ENCODE data around the gene CENPM.

The CENPM gene

DNA sequence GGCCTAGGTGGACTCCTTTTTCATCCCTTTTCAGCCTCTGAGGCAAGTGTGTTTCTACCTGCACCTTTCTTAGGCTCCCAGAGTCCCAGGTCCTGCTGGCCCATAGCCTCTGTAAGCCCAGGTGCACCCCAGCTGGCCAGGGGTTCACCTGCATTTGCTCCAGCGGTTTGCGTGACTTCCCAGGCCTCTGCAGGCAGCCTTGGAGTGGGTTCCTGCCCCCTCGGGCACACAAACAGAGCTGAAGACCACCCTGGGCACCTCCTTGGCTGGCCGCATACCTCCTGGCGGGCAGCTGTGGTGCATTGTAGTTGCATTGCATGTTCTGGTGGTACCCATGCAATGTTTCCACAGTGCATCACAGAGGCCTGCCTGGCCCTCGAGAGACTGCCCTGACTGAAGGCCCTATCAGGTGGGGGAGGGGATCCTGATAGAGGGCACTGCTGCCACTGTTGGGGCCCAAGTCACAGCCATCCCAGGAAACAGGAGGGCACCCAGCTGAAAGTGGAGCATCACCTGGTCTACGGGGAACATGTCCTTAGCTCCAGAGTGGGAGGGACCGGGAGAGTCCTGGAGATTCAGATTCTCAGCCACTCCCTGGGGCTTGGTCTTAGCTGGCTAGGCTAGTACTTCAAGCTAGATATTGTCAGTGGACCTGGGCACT lies 46.2 kb downstream of the CENPM start:
- H3K4me3 ChIP-seq (ENCODE audit: low read depth in 1 of 2, low read length in 2 of 2), result no peak overlapping the region
- no peaks in the 10 kb centered on the region for H3K9me3 ChIP-seq (ENCODE audit: low read length)
- no peaks in the 10 kb centered on the region for H3K4me1 ChIP-seq (ENCODE audit: insufficient read depth, low read length)
- H3K27ac ChIP-seq (ENCODE audit: low read depth, low read length), result no peak overlapping the region
- peaks cover 43% of the 10 kb centered on the region for H3K36me3 ChIP-seq (ENCODE audit: insufficient read depth, low read length)
- H3K9ac ChIP-seq (ENCODE audit: low read length), result no peak overlapping the region
- no peaks in the 10 kb centered on the region for H3K27me3 ChIP-seq (ENCODE audit: control insufficient read depth in 1 of 2, insufficient read depth in 2 of 2, low read length in 2 of 2)

DNA sequence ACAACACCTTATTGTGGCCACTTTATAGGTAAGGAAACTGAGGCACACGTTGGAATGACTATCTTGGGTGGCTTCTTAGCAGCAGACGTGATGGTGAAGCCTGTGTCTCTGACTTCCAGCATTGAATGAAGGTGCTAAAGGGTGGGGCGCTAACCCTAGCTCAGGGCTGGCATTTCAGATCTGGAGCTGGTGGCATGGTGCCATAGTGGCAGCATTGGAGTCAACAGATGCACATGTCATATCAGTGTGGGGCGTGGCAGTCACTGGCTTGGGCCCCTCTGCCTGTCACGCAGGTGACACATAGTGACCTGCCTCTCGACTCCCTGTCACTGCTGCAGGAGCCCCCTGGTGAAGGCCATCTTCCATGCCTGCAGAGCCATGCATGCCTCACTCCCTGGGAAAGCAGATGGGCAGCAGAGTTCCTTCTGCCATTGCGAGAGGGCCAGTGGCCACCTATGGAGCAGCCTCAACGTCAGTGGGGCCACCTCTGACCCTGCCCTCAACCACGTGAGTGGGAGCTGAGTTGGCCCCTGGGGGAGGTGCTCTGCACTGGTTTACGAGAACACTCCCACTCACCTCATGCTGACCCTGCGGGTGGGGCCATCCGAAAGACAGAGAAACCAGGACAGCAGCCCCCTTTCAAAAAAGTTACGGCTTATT lies 46.8 kb downstream of the CENPM start:
- no peak overlapping the region for H3K4me3 ChIP-seq (ENCODE audit: low read depth in 1 of 2, low read length in 2 of 2)
- peaks cover 41% of the 10 kb centered on the region for H3K36me3 ChIP-seq (ENCODE audit: insufficient read depth, low read length)
- H3K4me1 ChIP-seq (ENCODE audit: insufficient read depth, low read length), result no peaks in the 10 kb centered on the region
- no peaks in the 10 kb centered on the region for H3K27me3 ChIP-seq (ENCODE audit: control insufficient read depth in 1 of 2, insufficient read depth in 2 of 2, low read length in 2 of 2)
- H3K9me3 ChIP-seq (ENCODE audit: low read length), result no peaks in the 10 kb centered on the region
- no peak overlapping the region for H3K27ac ChIP-seq (ENCODE audit: low read depth, low read length)
- H3K9ac ChIP-seq (ENCODE audit: low read length), result no peak overlapping the region

DNA sequence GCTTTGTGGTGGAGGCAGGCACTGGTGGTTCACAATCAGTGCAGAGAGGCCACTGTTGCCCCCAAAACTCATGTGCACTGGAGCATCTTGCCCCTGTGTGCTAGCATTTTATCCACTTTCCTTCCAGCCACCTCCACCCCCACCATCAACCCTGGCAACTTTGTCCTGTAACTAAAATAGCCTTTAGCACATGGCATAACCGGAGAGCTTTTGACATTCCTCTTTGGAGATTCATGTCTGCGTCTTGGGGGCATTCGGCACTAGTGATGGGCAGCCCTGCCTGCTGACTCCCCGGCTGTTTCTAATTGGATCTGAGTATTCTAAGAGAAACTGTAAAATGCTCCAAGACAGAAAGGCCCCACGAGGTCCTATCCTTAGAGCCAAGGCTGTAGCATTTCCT lies 47.8 kb downstream of the CENPM start:
- Histone ChIP-seq H3K27me3 (ENCODE audit: control insufficient read depth in 1 of 2, insufficient read depth in 2 of 2, low read length in 2 of 2) (no peaks in the 10 kb centered on the region), H3K4me1 (ENCODE audit: insufficient read depth, low read length) (no peaks in the 10 kb centered on the region), H3K36me3 (ENCODE audit: insufficient read depth, low read length) (peaks cover 39% of the 10 kb centered on the region), H3K9me3 (ENCODE audit: low read length) (no peaks in the 10 kb centered on the region), H3K9ac (ENCODE audit: low read length) (no peak overlapping the region), H3K27ac (ENCODE audit: low read depth, low read length) (no peak overlapping the region), H3K4me3 (ENCODE audit: low read depth in 1 of 2, low read length in 2 of 2) (no peak overlapping the region)

DNA sequence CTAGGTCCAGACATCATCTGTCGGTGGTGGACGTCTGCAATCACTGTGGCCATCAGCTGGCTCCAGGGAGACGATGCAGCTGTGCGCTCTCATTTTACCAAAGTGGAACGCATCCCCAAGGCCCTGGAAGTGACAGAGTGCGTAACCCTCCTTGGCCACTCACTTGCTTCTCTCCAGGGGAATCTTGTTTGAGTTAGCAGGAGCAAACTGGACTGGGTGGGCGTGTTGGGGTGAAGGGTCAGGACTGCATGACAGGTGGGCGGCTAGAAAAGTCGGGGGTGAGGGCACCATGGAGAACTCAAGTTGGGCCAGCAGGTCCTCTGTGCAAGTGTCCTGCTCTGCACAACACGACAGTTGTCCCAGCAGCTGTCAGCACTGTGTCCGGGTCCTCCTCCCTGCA lies 48.3 kb downstream of the CENPM start:
- H3K27ac ChIP-seq (ENCODE audit: low read depth, low read length), result no peak overlapping the region
- H3K36me3 ChIP-seq (ENCODE audit: insufficient read depth, low read length), result peaks cover 42% of the 10 kb centered on the region
- no peaks in the 10 kb centered on the region for H3K4me1 ChIP-seq (ENCODE audit: insufficient read depth, low read length)
- no peak overlapping the region for H3K9ac ChIP-seq (ENCODE audit: low read length)
- no peaks in the 10 kb centered on the region for H3K27me3 ChIP-seq (ENCODE audit: control insufficient read depth in 1 of 2, insufficient read depth in 2 of 2, low read length in 2 of 2)
- H3K4me3 ChIP-seq (ENCODE audit: low read depth in 1 of 2, low read length in 2 of 2), result no peak overlapping the region
- H3K9me3 ChIP-seq (ENCODE audit: low read length), result no peaks in the 10 kb centered on the region

DNA sequence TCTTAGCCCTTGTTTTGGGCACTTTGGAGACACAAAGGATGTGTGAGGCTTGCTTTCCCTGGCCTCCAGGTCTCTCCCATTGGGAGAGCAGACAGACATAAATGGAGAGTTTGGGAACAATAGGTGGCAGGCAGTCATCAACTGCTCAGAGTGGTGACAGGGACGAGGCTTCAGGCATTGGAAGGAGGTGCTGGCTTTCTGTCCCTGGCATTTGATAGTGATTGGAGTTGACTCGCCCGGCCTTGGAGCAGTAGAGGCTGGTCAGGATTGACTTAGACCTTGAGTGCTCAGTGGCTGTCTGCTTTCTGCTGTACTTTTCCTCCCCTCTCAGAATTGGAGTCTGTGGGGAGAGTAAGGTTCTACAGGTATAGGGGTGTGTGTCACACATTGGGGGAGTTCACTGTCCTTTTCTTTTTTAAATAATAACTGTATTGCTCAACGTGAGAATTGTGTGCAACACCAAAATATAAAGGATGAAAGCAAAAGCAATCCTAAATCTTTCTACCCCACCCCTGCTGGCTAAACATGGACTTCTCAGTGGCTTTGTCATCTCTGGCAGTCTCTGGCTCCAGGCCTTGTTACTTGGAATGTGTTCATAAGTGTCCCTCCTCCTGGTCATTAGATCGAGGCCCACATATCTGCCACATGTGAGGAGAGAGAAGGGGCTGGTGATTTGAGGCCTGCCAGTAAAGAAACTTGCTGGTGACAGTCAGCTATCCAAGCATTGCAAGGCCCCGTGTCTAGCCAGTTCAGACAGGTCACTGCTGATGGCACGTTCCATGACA lies 53.2 kb downstream of the CENPM start:
- Histone ChIP-seq H3K36me3 (ENCODE audit: insufficient read depth, low read length) (peaks cover 39% of the 10 kb centered on the region), H3K27me3 (ENCODE audit: control insufficient read depth in 1 of 2, insufficient read depth in 2 of 2, low read length in 2 of 2) (no peaks in the 10 kb centered on the region), H3K9me3 (ENCODE audit: low read length) (no peaks in the 10 kb centered on the region)

DNA sequence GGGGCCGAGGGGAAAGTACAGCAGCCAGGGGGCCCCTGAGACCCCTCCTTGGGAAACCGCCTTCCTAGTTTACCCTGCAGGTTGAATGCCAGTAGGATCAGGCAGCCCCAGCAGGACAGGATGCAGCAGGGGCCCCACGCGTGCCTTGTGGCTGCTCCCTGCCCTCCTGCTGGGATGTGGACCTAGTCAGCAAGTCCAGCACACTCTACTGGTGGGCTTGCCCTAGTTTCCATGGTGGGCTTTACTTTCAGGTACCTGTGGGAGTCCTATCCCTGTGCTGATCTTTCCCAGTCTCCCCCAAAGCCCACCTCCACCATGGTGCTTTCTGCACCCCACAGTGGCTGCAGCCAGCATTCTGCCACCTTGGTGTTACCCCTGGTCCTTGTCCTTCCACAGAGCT lies 54.2 kb downstream of the CENPM start:
- peaks cover 47% of the 10 kb centered on the region for H3K36me3 ChIP-seq (ENCODE audit: insufficient read depth, low read length)
- no peak overlapping the region for H3K4me3 ChIP-seq (ENCODE audit: low read depth in 1 of 2, low read length in 2 of 2)
- no peak overlapping the region for H3K9ac ChIP-seq (ENCODE audit: low read length)
- no peaks in the 10 kb centered on the region for H3K27me3 ChIP-seq (ENCODE audit: control insufficient read depth in 1 of 2, insufficient read depth in 2 of 2, low read length in 2 of 2)
- H3K27ac ChIP-seq (ENCODE audit: low read depth, low read length), result no peak overlapping the region
- H3K4me1 ChIP-seq (ENCODE audit: insufficient read depth, low read length), result no peaks in the 10 kb centered on the region
- no peaks in the 10 kb centered on the region for H3K9me3 ChIP-seq (ENCODE audit: low read length)

More for the DNA sequence above, 53.2 kb downstream of the CENPM start:
- Histone ChIP-seq H3K27ac (ENCODE audit: low read depth, low read length) (no peak overlapping the region), H3K9ac (ENCODE audit: low read length) (no peak overlapping the region), H3K4me3 (ENCODE audit: low read depth in 1 of 2, low read length in 2 of 2) (no peak overlapping the region), H3K4me1 (ENCODE audit: insufficient read depth, low read length) (no peaks in the 10 kb centered on the region)

DNA sequence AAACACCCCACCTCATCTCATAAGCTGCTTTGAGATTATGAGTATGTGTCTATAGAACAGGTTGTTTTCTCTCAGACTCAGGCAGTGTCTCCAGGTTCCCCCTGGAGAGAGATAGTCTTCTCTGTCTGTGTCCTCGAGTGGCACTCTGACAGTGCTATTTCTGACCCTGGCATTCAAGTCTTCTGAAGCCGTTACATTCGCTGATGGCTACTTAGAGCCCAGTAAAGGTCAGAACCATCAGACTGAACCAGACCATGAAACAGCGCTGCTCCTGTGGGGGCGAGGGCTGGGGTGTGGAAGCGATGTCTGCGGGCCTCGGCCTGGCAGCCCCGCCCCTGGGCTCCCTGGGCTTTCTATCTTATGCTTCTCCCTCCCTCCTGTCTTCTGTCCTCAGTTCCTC lies 55.5 kb downstream of the CENPM start:
- no peak overlapping the region for H3K27ac ChIP-seq (ENCODE audit: low read depth, low read length)
- H3K4me1 ChIP-seq (ENCODE audit: insufficient read depth, low read length), result no peaks in the 10 kb centered on the region

More for the DNA sequence above, 55.5 kb downstream of the CENPM start:
- Histone ChIP-seq H3K9me3 (ENCODE audit: low read length) (no peaks in the 10 kb centered on the region), H3K27me3 (ENCODE audit: control insufficient read depth in 1 of 2, insufficient read depth in 2 of 2, low read length in 2 of 2) (no peaks in the 10 kb centered on the region), H3K4me3 (ENCODE audit: low read depth in 1 of 2, low read length in 2 of 2) (no peak overlapping the region), H3K36me3 (ENCODE audit: insufficient read depth, low read length) (peaks cover 39% of the 10 kb centered on the region), H3K9ac (ENCODE audit: low read length) (no peak overlapping the region)

Data from muscle layer of colon (tissue), 2 donors.